Vagina (tissue), 2 donors: ENCODE results near the gene LRRN2. TPM values are rescaled to one million over a fixed set of nuclear protein-coding genes. Genes with fewer than 3 reads are reported as not detected.

Experiments used
- DNase-seq, 2 donors: peaks; one replicate each; pipeline ENCODE4 v3.0.0-alpha.2; 2017; ENCODE audit errors: extremely low spot score in 2 of 2
- H3K27ac ChIP-seq: fragments of 200-600 bp; sonication (generic); one replicate; pipeline ENCODE4 v1.5.1; 2019
- H3K27me3 ChIP-seq: fragments of 200-600 bp; sonication (generic); one replicate; pipeline ENCODE4 v1.5.1; 2019
- H3K36me3 ChIP-seq, 2 donors: fragments of 200-600 bp; sonication (generic); one replicate each; pipeline ENCODE4 v1.5.1; 2017 to 2019
- H3K4me1 ChIP-seq: fragments of 200-600 bp; sonication (generic); one replicate; pipeline ENCODE4 v1.5.1; 2019
- H3K4me3 ChIP-seq, 2 donors: fragments of 200-600 bp; sonication (generic); 1 replicate in 1 of 2; 2 replicates in 1 of 2; pipeline ENCODE4 v1.5.1; 2016 to 2019
- H3K9me3 ChIP-seq: fragments of 200-600 bp; sonication (generic); one replicate; pipeline ENCODE4 v1.5.1; 2019
- CTCF ChIP-seq, 3 experiments: fragments of 450-650 bp in 2 of 3; fragments of 200-600 bp in 1 of 3; sonication (generic) in 1 of 3; IDR thresholded peaks; one replicate each; pipeline ENCODE4 v1.5.1; 2017 to 2019; ENCODE audit warnings: antibody characterized with exemption in 3 of 3, mild to moderate bottlenecking in 2 of 3, moderate library complexity in 2 of 3
- POLR2A ChIP-seq, 2 donors: fragments of 450-650 bp; IDR thresholded peaks; one replicate each; pipeline ENCODE4 v1.6.1; 2017; ENCODE audit warnings: antibody characterized with exemption in 2 of 2, mild to moderate bottlenecking in 2 of 2, moderate library complexity in 2 of 2
- POLR2AphosphoS5 ChIP-seq, 2 donors: sonication (generic); formaldehyde crosslinking; IDR thresholded peaks; one replicate each; pipeline ENCODE4 v1.9.0; 2017; ENCODE audit warnings: antibody characterized with exemption in 2 of 2, mild to moderate bottlenecking in 2 of 2, low read depth in 1 of 2; ENCODE audit not compliant: insufficient read depth in 1 of 2
- intact Hi-C: fragments of 100-400 bp; cut with DNase I; formaldehyde crosslinking; loops from one replicate; pipeline ENCODE4 v1.15.1; 2023
- total RNA-seq: library from RNA; depleted of rRNA; stranded (reverse); fragments of >200 nt; gene quantifications from one replicate; pipeline ENCODE4 v1.2.3, GENCODE V29; 2016

Gene LRRN2
- total RNA-seq, 1 donor from 2014 or later: 3.4 TPM

- no peaks in the 10 kb centered on the region for H3K9me3 ChIP-seq
Measured at GRCh38 chr1:204583909-204584632, 101.5 kb downstream of the LRRN2 start.

GRCh38 chr1:204581759-204582158, 103.8 kb downstream of the LRRN2 start:
- intact Hi-C loops: no loop called here
- peaks cover 14% of the 10 kb centered on the region for H3K4me1 ChIP-seq
- H3K27ac ChIP-seq: no peak overlapping the region
- H3K9me3 ChIP-seq: no peaks in the 10 kb centered on the region
- no peaks in the 10 kb centered on the region for H3K36me3 ChIP-seq
- no peak for DNase-seq
- no peaks in the 10 kb centered on the region for H3K27me3 ChIP-seq
- H3K4me3 ChIP-seq: no peak overlapping the region
- TF ChIP-seq POLR2AphosphoS5 (IDR thresholded peaks at IDR 0.05; ENCODE audit: insufficient read depth in 1 of 2, low read depth in 1 of 2) (no peak), CTCF (IDR thresholded peaks at IDR 0.05) (no peak), POLR2A (IDR thresholded peaks at IDR 0.05) (no peak)

More at GRCh38 chr1:204583909-204584632, 101.5 kb downstream of the LRRN2 start:
- peaks cover 3% of the 10 kb centered on the region for H3K4me1 ChIP-seq
- no peak overlapping the region for H3K27ac ChIP-seq
- DNase-seq: no peak
- H3K4me3 ChIP-seq: no peak overlapping the region
- TF ChIP-seq POLR2AphosphoS5 (IDR thresholded peaks at IDR 0.05; ENCODE audit: insufficient read depth in 1 of 2, low read depth in 1 of 2): no peak
- TF ChIP-seq CTCF (IDR thresholded peaks at IDR 0.05): no peak
- TF ChIP-seq POLR2A (IDR thresholded peaks at IDR 0.05): no peak
- H3K27me3 ChIP-seq: no peaks in the 10 kb centered on the region
- no peaks in the 10 kb centered on the region for H3K36me3 ChIP-seq
- intact Hi-C loops: no loop called here

GRCh38 chr1:204580862-204581261, 104.7 kb downstream of the LRRN2 start:
- intact Hi-C loops: no loop called here
- H3K27ac ChIP-seq: no peak overlapping the region
- no peaks in the 10 kb centered on the region for H3K9me3 ChIP-seq
- DNase-seq: no peak
- TF ChIP-seq CTCF (IDR thresholded peaks at IDR 0.05) (no peak), POLR2AphosphoS5 (IDR thresholded peaks at IDR 0.05; ENCODE audit: insufficient read depth in 1 of 2, low read depth in 1 of 2) (no peak), POLR2A (IDR thresholded peaks at IDR 0.05) (no peak)
- H3K27me3 ChIP-seq: no peaks in the 10 kb centered on the region
- H3K4me1 ChIP-seq: peaks cover 14% of the 10 kb centered on the region
- H3K36me3 ChIP-seq: no peaks in the 10 kb centered on the region
- no peak overlapping the region for H3K4me3 ChIP-seq

- Histone ChIP-seq H3K36me3 (no peaks in the 10 kb centered on the region), H3K27ac (no peak overlapping the region), H3K27me3 (no peaks in the 10 kb centered on the region), H3K4me3 (peak overlapping the region in 1 of 2 donors; percentile 40), H3K9me3 (no peaks in the 10 kb centered on the region), H3K4me1 (peaks cover 14% of the 10 kb centered on the region)
- intact Hi-C loops: no loop called here
- TF ChIP-seq POLR2A (IDR thresholded peaks at IDR 0.05) (no peak), CTCF (IDR thresholded peaks at IDR 0.05) (no peak), POLR2AphosphoS5 (IDR thresholded peaks at IDR 0.05; ENCODE audit: insufficient read depth in 1 of 2, low read depth in 1 of 2) (no peak)
- no peak for DNase-seq
Measured at GRCh38 chr1:204579681-204580080, 105.9 kb downstream of the LRRN2 start.
